Loucy (cell line): ENCODE results near the gene HEBP1.

Experiments used
- H2AFZ ChIP-seq: fragments of 200-600 bp; sonication (generic); 2 replicates; pipeline ENCODE4 v1.6.0; 2016; ENCODE audit warnings: antibody characterized with exemption, mild to moderate bottlenecking, low read length, moderate library complexity
- H3F3A ChIP-seq: fragments of 200-600 bp; 2 replicates; pipeline ENCODE4 v1.6.0; 2016; ENCODE audit warnings: antibody characterized with exemption, low read depth, mild to moderate bottlenecking
- H3K27me3 ChIP-seq: fragments of 200-600 bp; sonication (generic); 2 replicates; pipeline ENCODE4 v1.6.1; 2014; ENCODE audit warnings: low read length, mild to moderate bottlenecking; ENCODE audit not compliant: insufficient read depth, poor library complexity, severe bottlenecking
- H3K36me3 ChIP-seq: fragments of 200-600 bp; sonication (generic); 2 replicates; pipeline ENCODE4 v1.6.1; 2016; ENCODE audit warnings: low read length; ENCODE audit not compliant: insufficient read depth
- H3K4me1 ChIP-seq: fragments of 200-600 bp; sonication (generic); 2 replicates; pipeline ENCODE4 v1.5.1; 2014; ENCODE audit warnings: low read length, mild to moderate bottlenecking; ENCODE audit not compliant: insufficient read depth, poor library complexity, severe bottlenecking
- H3K4me2 ChIP-seq: fragments of 200-600 bp; sonication (generic); 2 replicates; pipeline ENCODE4 v1.6.0; 2014; ENCODE audit warnings: antibody characterized with exemption, low read length, low read depth, mild to moderate bottlenecking; ENCODE audit not compliant: poor library complexity, severe bottlenecking
- H3K4me3 ChIP-seq: fragments of 200-600 bp; sonication (generic); 2 replicates; pipeline ENCODE4 v1.5.1; 2014; ENCODE audit warnings: low read length, mild to moderate bottlenecking, mixed read lengths; ENCODE audit not compliant: poor library complexity, severe bottlenecking
- H3K79me2 ChIP-seq: fragments of 200-600 bp; sonication (generic); 2 replicates; pipeline ENCODE4 v1.6.1; 2014; ENCODE audit warnings: low read length; ENCODE audit not compliant: insufficient read depth
- H3K9ac ChIP-seq: fragments of 200-600 bp; sonication (generic); 2 replicates; pipeline ENCODE4 v1.6.0; 2014; ENCODE audit warnings: mild to moderate bottlenecking, low read depth, low read length, moderate library complexity; ENCODE audit not compliant: poor library complexity, severe bottlenecking
- H3K9me2 ChIP-seq: fragments of 200-600 bp; sonication (generic); replicated peaks from 2 replicates; pipeline ENCODE4 v1.6.1; 2016; ENCODE audit warnings: low read depth, low read length, mixed read lengths
- H3K9me3 ChIP-seq: fragments of 200-600 bp; sonication (generic); 2 replicates; pipeline ENCODE4 v1.6.1; 2014; ENCODE audit warnings: mild to moderate bottlenecking, antibody characterized with exemption, low read length, low read depth; ENCODE audit not compliant: insufficient read depth
- H4K20me1 ChIP-seq: fragments of 200-600 bp; sonication (generic); 2 replicates; pipeline ENCODE4 v1.6.0; 2014; ENCODE audit warnings: antibody characterized with exemption, low read length, mild to moderate bottlenecking; ENCODE audit not compliant: insufficient read depth, poor library complexity, severe bottlenecking
- EZH2phosphoT487 ChIP-seq: fragments of 200-600 bp; IDR thresholded peaks from 2 replicates; pipeline ENCODE4 v1.6.1; 2018; ENCODE audit warnings: antibody characterized with exemption, mild to moderate bottlenecking, moderate library complexity, borderline replicate concordance
- TF ChIP-seq, protein P1 (sequence below): fragments of 200-600 bp; sonication (generic); conservative IDR thresholded peaks from 2 replicates; pipeline ENCODE4 v1.5.1; 2014; ENCODE audit warnings: mild to moderate bottlenecking, antibody characterized with exemption, low read length

HEBP1 gene

DNA sequence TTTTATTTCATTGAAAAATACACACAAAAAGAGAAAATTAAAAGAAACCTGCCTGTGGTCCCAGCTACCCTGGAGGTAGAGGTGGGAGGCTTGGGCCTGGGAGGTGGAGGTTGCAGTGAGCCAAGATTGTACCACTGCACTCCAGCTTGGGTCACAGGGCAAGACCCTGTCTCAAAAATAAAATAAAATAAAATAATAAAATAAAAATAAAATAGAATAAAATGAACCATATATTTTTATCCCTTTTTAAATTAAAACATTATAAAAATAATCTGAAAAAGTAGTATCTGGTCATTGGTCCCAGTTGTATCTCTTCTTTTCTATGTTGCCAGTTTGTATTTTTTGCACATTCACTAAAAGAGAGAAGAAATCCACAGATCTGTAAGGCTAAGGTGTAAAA is 27.4 kb upstream of the HEBP1 start:
- no peaks in the 10 kb centered on the region for H3K9me2 ChIP-seq
- H3K9ac ChIP-seq, result no peak overlapping the region
- no peaks in the 10 kb centered on the region for H4K20me1 ChIP-seq
- H3K79me2 ChIP-seq, result no peaks in the 10 kb centered on the region
- no peak for TF ChIP-seq EZH2phosphoT487
- no peaks in the 10 kb centered on the region for H3F3A ChIP-seq
- H3K36me3 ChIP-seq, result no peaks in the 10 kb centered on the region
- no peak overlapping the region for H3K4me2 ChIP-seq
- no peak overlapping the region for H3K4me3 ChIP-seq
- peaks cover 9% of the 10 kb centered on the region for H3K4me1 ChIP-seq
- peak overlapping the region; percentile 56; the same call in 1 of the 2 replicates for H2AFZ ChIP-seq
- no peaks in the 10 kb centered on the region for H3K27me3 ChIP-seq
- no peaks in the 10 kb centered on the region for H3K9me3 ChIP-seq

DNA sequence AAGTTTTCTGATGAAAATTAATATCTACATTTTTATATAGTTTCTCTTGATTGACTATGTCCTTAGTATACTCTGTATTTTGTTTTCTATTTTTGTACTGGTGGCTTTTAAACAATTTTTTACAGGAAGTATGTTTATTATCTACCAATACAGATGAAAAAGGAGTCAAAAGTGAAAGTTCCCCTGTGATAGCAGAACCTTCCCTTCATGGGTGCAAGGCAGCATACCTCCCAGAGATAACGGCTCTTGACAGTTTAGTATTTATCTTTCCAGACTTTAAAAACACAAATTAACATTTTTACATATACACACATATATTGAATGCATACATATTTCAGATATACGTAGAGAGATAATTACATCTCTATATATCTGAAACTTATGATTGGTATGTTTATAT is 27.0 kb upstream of the HEBP1 start:
- Histone ChIP-seq H3K9me3 (no peaks in the 10 kb centered on the region), H4K20me1 (no peaks in the 10 kb centered on the region), H3K4me3 (peak overlapping the region; percentile 44), H3K9me2 (no peaks in the 10 kb centered on the region), H2AFZ (peak overlapping the region; percentile 53), H3K9ac (peak overlapping the region; percentile 6), H3K36me3 (no peaks in the 10 kb centered on the region), H3K4me2 (peak overlapping the region; percentile 70), H3K4me1 (peaks cover 9% of the 10 kb centered on the region), H3K27me3 (no peaks in the 10 kb centered on the region), H3K79me2 (no peaks in the 10 kb centered on the region), H3F3A (no peaks in the 10 kb centered on the region)
- TF ChIP-seq EZH2phosphoT487, result no peak
- TF ChIP-seq, protein P1, sequence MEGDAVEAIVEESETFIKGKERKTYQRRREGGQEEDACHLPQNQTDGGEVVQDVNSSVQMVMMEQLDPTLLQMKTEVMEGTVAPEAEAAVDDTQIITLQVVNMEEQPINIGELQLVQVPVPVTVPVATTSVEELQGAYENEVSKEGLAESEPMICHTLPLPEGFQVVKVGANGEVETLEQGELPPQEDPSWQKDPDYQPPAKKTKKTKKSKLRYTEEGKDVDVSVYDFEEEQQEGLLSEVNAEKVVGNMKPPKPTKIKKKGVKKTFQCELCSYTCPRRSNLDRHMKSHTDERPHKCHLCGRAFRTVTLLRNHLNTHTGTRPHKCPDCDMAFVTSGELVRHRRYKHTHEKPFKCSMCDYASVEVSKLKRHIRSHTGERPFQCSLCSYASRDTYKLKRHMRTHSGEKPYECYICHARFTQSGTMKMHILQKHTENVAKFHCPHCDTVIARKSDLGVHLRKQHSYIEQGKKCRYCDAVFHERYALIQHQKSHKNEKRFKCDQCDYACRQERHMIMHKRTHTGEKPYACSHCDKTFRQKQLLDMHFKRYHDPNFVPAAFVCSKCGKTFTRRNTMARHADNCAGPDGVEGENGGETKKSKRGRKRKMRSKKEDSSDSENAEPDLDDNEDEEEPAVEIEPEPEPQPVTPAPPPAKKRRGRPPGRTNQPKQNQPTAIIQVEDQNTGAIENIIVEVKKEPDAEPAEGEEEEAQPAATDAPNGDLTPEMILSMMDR, result no peak

GRCh38 chr12:13026286-13026685 is 26.2 kb upstream of the HEBP1 start:
- H3K9ac ChIP-seq, result no peak overlapping the region
- H2AFZ ChIP-seq, result peak overlapping the region; percentile 53
- TF ChIP-seq, protein P1, result no peak
- no peak for TF ChIP-seq EZH2phosphoT487
- H3K9me3 ChIP-seq, result no peaks in the 10 kb centered on the region
- H3K36me3 ChIP-seq, result no peaks in the 10 kb centered on the region
- H3F3A ChIP-seq, result no peaks in the 10 kb centered on the region
- no peak overlapping the region for H3K4me3 ChIP-seq
- H3K4me1 ChIP-seq, result peaks cover 9% of the 10 kb centered on the region
- H3K9me2 ChIP-seq, result no peaks in the 10 kb centered on the region
- H3K4me2 ChIP-seq, result peak overlapping the region; percentile 70
- H3K27me3 ChIP-seq, result no peaks in the 10 kb centered on the region
- no peaks in the 10 kb centered on the region for H3K79me2 ChIP-seq
- no peaks in the 10 kb centered on the region for H4K20me1 ChIP-seq

- no peak overlapping the region for H2AFZ ChIP-seq
- no peaks in the 10 kb centered on the region for H3K36me3 ChIP-seq
- no peaks in the 10 kb centered on the region for H3K9me2 ChIP-seq
- H3K27me3 ChIP-seq, result no peaks in the 10 kb centered on the region
- no peak overlapping the region for H3K9ac ChIP-seq
- no peaks in the 10 kb centered on the region for H4K20me1 ChIP-seq
- TF ChIP-seq EZH2phosphoT487, result no peak
- TF ChIP-seq, protein P1, result no peak
- no peaks in the 10 kb centered on the region for H3K9me3 ChIP-seq
- no peaks in the 10 kb centered on the region for H3K79me2 ChIP-seq
- no peaks in the 10 kb centered on the region for H3F3A ChIP-seq
- H3K4me3 ChIP-seq, result no peak overlapping the region
- H3K4me2 ChIP-seq, result no peak overlapping the region
- H3K4me1 ChIP-seq, result peaks cover 9% of the 10 kb centered on the region
Measured at GRCh38 chr12:13024531-13024916, 24.5 kb upstream of the HEBP1 start.
